HCT116 (cell line): ENCODE measurements around the gene ZDHHC14. TPM values are rescaled to one million over a fixed set of nuclear protein-coding genes. Genes with fewer than 3 reads are reported as not detected.

Experiments used
- ATAC-seq: fragments of 200-7000 bp; cut with Tn5 transposase; 2 replicates; pipeline ENCODE4 v1.9.1; 2020; ENCODE audit warnings: mild to moderate bottlenecking, moderate library complexity
- BruUV-seq: library from RNA; stranded (reverse); fragments of 400-500 nt; replicated peaks from 2 replicates; lab custom pipeline; 2021; lab: Mats Ljungman, UMichigan
- CTCF ChIA-PET: fragments of 300-600 bp; sonication (Branson Sonifier 250); formaldehyde crosslinking; loops from one replicate; lab custom pipeline; 2021; ENCODE audit warnings: antibody characterized with exemption; lab: Charles Lee
- POLR2A ChIA-PET: fragments of 300-600, 350-600 bp; sonication (Branson Sonifier 250); formaldehyde crosslinking; loops from one replicate; lab custom pipeline; 2021; ENCODE audit warnings: antibody characterized with exemption; lab: Charles Lee
- RAD21 ChIA-PET, 2 experiments: fragments of 300-600 bp; sonication (Branson Sonifier 250); formaldehyde crosslinking; loops; one replicate each; lab custom pipeline; 2023; ENCODE audit warnings: low total read pairs in 2 of 2; ENCODE audit not compliant: uncharacterized antibody in 2 of 2, unreplicated experiment in 2 of 2, low non-redundant PET in 1 of 2; lab: Charles Lee
- DNase-seq: peaks from one replicate; pipeline ENCODE4 v3.0.0-alpha.2; 2010; ENCODE audit warnings: low read depth, low spot score
- H2AFZ ChIP-seq: fragments of 200-600 bp; shearing (Covaris generic), sonication (generic); 2 replicates; pipeline ENCODE4 v1.6.1; 2017; ENCODE audit warnings: low read depth, mixed run types, mixed read lengths, antibody characterized with exemption, low read length; ENCODE audit not compliant: poor library complexity, severe bottlenecking
- H3K27ac ChIP-seq: 2 replicates; pipeline ENCODE4 v1.5.1; 2012; ENCODE audit warnings: low read depth, low read length
- H3K27me3 ChIP-seq: fragments of 200-600 bp; sonication (generic); 2 replicates; pipeline ENCODE4 v1.6.1; 2016; ENCODE audit warnings: mixed run types, low read length, mixed read lengths; ENCODE audit not compliant: insufficient read depth
- H3K36me3 ChIP-seq, 2 experiments: fragments of 200-500 bp in 1 of 2; fragments of 200-600 bp in 1 of 2; sonication (Bioruptor generic) in 1 of 2; sonication (generic) in 1 of 2; 2 replicates each; pipeline versions ENCODE4 v1.5.1 to v1.6.1; 2014 to 2016; ENCODE audit warnings: low read length in 2 of 2, inconsistent platforms in 1 of 2, mixed read lengths in 1 of 2, mixed run types in 1 of 2; ENCODE audit not compliant: insufficient read depth in 2 of 2, control insufficient read depth in 1 of 2
- H3K4me1 ChIP-seq, 2 experiments: fragments of 200-600 bp in 1 of 2; sonication (generic) in 1 of 2; 2 replicates each; pipeline versions ENCODE4 v1.5.1 to v1.6.1; 2012 to 2017; ENCODE audit warnings: low read length in 2 of 2, inconsistent platforms in 1 of 2, mild to moderate bottlenecking in 1 of 2, mixed read lengths in 1 of 2, mixed run types in 1 of 2, moderate library complexity in 1 of 2; ENCODE audit not compliant: insufficient read depth in 2 of 2, control insufficient read depth in 1 of 2
- H3K4me2 ChIP-seq: fragments of 200-600 bp; sonication (generic); 2 replicates; pipeline ENCODE4 v1.6.1; 2017; ENCODE audit warnings: mixed run types, low read length, mixed read lengths
- H3K4me3 ChIP-seq, 2 experiments: fragments of 200-600 bp in 1 of 2; sonication (generic) in 1 of 2; replicated peaks in 1 of 2; 2 replicates each; pipeline ENCODE4 v1.5.1; 2011 to 2016; ENCODE audit warnings: low read length in 2 of 2, control low read depth in 1 of 2, low read depth in 1 of 2, mild to moderate bottlenecking in 1 of 2, mixed read lengths in 1 of 2, mixed run types in 1 of 2
- H3K79me2 ChIP-seq: fragments of 200-600 bp; sonication (generic); 2 replicates; pipeline ENCODE4 v1.6.1; 2017; ENCODE audit warnings: mild to moderate bottlenecking, mixed run types, low read length, moderate library complexity, mixed read lengths; ENCODE audit not compliant: insufficient read depth
- H3K9ac ChIP-seq: fragments of 200-600 bp; sonication (generic); 2 replicates; pipeline ENCODE4 v1.6.1; 2016; ENCODE audit warnings: low read length, mixed read lengths
- H3K9me2 ChIP-seq: fragments of 200-600 bp; sonication (generic), shearing (Covaris generic); 2 replicates; pipeline ENCODE4 v1.6.1; 2017; ENCODE audit warnings: mixed run types, mild to moderate bottlenecking, moderate library complexity; ENCODE audit not compliant: insufficient read depth
- H3K9me3 ChIP-seq, 2 experiments: fragments of 200-500 bp in 1 of 2; fragments of 200-600 bp in 1 of 2; sonication (Bioruptor generic) in 1 of 2; sonication (generic) in 1 of 2; 2 replicates each; pipeline ENCODE4 v1.6.1; 2014 to 2017; ENCODE audit warnings: low read length in 2 of 2, mixed read lengths in 2 of 2, inconsistent platforms in 1 of 2, low read depth in 1 of 2, mild to moderate bottlenecking in 1 of 2, mixed run types in 1 of 2, moderate library complexity in 1 of 2; ENCODE audit not compliant: control insufficient read depth in 1 of 2, insufficient read depth in 1 of 2
- H4K20me1 ChIP-seq: fragments of 200-600 bp; sonication (generic), shearing (Covaris generic); 2 replicates; pipeline ENCODE4 v1.6.1; 2017; ENCODE audit warnings: mixed run types, mild to moderate bottlenecking, moderate library complexity; ENCODE audit not compliant: insufficient read depth
- CEBPB ChIP-seq: IDR thresholded peaks from 2 replicates; pipeline ENCODE4 v1.6.1; 2012; ENCODE audit warnings: low read depth
- EGR1 ChIP-seq: IDR thresholded peaks from 2 replicates; pipeline ENCODE4 v1.6.1; 2012; ENCODE audit warnings: low read depth
- EZH2 ChIP-seq: fragments of 200-600 bp; sonication (generic); IDR thresholded peaks from 2 replicates; pipeline ENCODE4 v1.6.1; 2017; ENCODE audit warnings: antibody characterized with exemption, mixed run types
- EZH2phosphoT487 ChIP-seq: fragments of 200-600 bp; IDR thresholded peaks from 2 replicates; pipeline ENCODE4 v1.6.1; 2018; ENCODE audit warnings: antibody characterized with exemption, borderline replicate concordance
- FOSL1 ChIP-seq: IDR thresholded peaks from 2 replicates; pipeline ENCODE4 v1.6.1; 2012; ENCODE audit warnings: low read depth
- JUND ChIP-seq: IDR thresholded peaks from 2 replicates; pipeline ENCODE4 v1.6.1; 2012
- POLR2A ChIP-seq: IDR thresholded peaks from 2 replicates; pipeline ENCODE4 v1.7.0; 2011; ENCODE audit warnings: borderline replicate concordance; ENCODE audit not compliant: insufficient read depth, insufficient read length; ENCODE audit errors: extremely low read depth
- POLR2AphosphoS5 ChIP-seq: IDR thresholded peaks from 2 replicates; pipeline ENCODE4 v1.6.1; 2011; ENCODE audit warnings: mild to moderate bottlenecking, low read depth, low read length, moderate library complexity
- RAD21 ChIP-seq: IDR thresholded peaks from 2 replicates; pipeline ENCODE4 v1.6.1; 2012; ENCODE audit warnings: low read depth, mild to moderate bottlenecking
- SIN3A ChIP-seq: IDR thresholded peaks from 2 replicates; pipeline ENCODE4 v1.6.1; 2012; ENCODE audit warnings: low read depth
- SRF ChIP-seq: IDR thresholded peaks from 2 replicates; pipeline ENCODE4 v1.6.1; 2012; ENCODE audit warnings: low read depth
- TCF7L2 ChIP-seq: IDR thresholded peaks from 2 replicates; pipeline ENCODE4 v1.7.0; 2011; ENCODE audit warnings: borderline replicate concordance, inconsistent platforms; ENCODE audit not compliant: insufficient read depth, insufficient read length; ENCODE audit errors: extremely low read depth
- YY1 ChIP-seq: IDR thresholded peaks from 2 replicates; pipeline ENCODE4 v1.6.1; 2011; ENCODE audit warnings: low read length, low read depth, moderate library complexity, mild to moderate bottlenecking; ENCODE audit not compliant: insufficient replicate concordance; ENCODE audit errors: extremely low read depth
- intact Hi-C: fragments of 100-400 bp; cut with micrococcal nuclease; formaldehyde crosslinking; loops from 2 replicates; pipeline ENCODE4 v1.10.0; 2022
- total RNA-seq: library from RNA; stranded (reverse); gene quantifications from one replicate; pipeline ENCODE4 v1.2.1, GENCODE V29; 2021; ENCODE audit not compliant: unreplicated experiment
- TF ChIP-seq, protein P1 (sequence below): IDR thresholded peaks from 2 replicates; pipeline ENCODE4 v1.6.1; 2012; ENCODE audit warnings: low read depth

ZDHHC14 gene
- total RNA-seq, 1 experiment from 2014 or later: 5.3 TPM

DNA sequence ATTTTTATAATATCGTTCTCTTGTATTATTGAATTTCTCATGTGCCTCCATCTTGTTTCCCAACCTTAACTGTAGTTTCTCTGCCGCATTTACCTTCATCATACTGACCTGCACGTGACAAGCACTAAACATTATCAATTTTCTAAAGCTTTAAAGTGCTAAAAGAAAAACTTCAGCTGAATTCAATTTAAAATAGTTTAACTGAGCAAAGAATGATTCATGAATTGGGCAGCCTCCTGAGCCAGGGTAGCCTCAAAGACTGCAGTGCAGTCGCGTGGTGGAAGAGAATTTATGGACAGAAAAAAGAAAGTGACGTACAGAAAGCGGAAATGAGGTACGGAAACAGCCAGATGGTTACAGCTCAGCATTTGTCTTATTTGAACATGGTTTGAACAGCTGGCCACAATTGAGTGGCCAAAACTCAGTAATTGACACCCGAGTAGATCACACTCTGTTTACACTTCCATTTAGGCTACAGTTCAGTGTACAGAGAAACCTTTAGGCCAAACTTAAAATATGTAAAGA is 4.2 kb upstream of the ZDHHC14 start:
- Histone ChIP-seq H3K36me3 (no peaks in the 10 kb centered on the region), H3K4me3 (no peak overlapping the region), H3K9me2 (no peaks in the 10 kb centered on the region), H2AFZ (no peak overlapping the region)
- RAD21 ChIA-PET: no interaction called here
- intact Hi-C loops: no loop called here
- TF ChIP-seq YY1 (no peak), SIN3A (no peak), EZH2 (no peak), FOSL1 (no peak), JUND (no peak), POLR2AphosphoS5 (no peak), RAD21 (no peak), CEBPB (no peak), SRF (no peak), EZH2phosphoT487 (no peak), POLR2A (no peak), TCF7L2 (no peak), EGR1 (no peak)
- TF ChIP-seq, protein P1, sequence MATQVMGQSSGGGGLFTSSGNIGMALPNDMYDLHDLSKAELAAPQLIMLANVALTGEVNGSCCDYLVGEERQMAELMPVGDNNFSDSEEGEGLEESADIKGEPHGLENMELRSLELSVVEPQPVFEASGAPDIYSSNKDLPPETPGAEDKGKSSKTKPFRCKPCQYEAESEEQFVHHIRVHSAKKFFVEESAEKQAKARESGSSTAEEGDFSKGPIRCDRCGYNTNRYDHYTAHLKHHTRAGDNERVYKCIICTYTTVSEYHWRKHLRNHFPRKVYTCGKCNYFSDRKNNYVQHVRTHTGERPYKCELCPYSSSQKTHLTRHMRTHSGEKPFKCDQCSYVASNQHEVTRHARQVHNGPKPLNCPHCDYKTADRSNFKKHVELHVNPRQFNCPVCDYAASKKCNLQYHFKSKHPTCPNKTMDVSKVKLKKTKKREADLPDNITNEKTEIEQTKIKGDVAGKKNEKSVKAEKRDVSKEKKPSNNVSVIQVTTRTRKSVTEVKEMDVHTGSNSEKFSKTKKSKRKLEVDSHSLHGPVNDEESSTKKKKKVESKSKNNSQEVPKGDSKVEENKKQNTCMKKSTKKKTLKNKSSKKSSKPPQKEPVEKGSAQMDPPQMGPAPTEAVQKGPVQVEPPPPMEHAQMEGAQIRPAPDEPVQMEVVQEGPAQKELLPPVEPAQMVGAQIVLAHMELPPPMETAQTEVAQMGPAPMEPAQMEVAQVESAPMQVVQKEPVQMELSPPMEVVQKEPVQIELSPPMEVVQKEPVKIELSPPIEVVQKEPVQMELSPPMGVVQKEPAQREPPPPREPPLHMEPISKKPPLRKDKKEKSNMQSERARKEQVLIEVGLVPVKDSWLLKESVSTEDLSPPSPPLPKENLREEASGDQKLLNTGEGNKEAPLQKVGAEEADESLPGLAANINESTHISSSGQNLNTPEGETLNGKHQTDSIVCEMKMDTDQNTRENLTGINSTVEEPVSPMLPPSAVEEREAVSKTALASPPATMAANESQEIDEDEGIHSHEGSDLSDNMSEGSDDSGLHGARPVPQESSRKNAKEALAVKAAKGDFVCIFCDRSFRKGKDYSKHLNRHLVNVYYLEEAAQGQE: no peak
- TF ChIP-seq, all 23 proteins: peak for 0
- H3K9me3 ChIP-seq: no peaks in the 10 kb centered on the region
- H3K27me3 ChIP-seq: no peaks in the 10 kb centered on the region
- H3K4me1 ChIP-seq: peaks cover 0 to 12% of the 10 kb centered on the region in 2 experiments; a peak in 2 of 4 replicates
- H4K20me1 ChIP-seq: no peaks in the 10 kb centered on the region
- CTCF ChIA-PET: no interaction called here
- H3K4me2 ChIP-seq: no peak overlapping the region
- POLR2A ChIA-PET: no interaction called here
- no peaks in the 10 kb centered on the region for H3K79me2 ChIP-seq
- H3K9ac ChIP-seq: no peak overlapping the region
- no peak overlapping the region for H3K27ac ChIP-seq
- ATAC-seq (no peak), DNase-seq (no peak)
- no TSS peak for BruUV-seq
